ENCODE results near the gene APOD. TPM values are rescaled to one million over a fixed set of nuclear protein-coding genes. Genes with fewer than 3 reads are reported as not detected.
A peak's percentile ranks its signal among the peaks of the same experiment; 100 is the strongest.
"Not testable (repeated sequence)": the region's sequence is repeated elsewhere in the genome, so short reads cannot be mapped to it uniquely, and the experiment has no call there.

APOD gene
- total and polyA plus RNA-seq, 2 of the 4 experiments (the other 2 are of a cell fraction): 0.36 TPM; not detected in 1

DNA sequence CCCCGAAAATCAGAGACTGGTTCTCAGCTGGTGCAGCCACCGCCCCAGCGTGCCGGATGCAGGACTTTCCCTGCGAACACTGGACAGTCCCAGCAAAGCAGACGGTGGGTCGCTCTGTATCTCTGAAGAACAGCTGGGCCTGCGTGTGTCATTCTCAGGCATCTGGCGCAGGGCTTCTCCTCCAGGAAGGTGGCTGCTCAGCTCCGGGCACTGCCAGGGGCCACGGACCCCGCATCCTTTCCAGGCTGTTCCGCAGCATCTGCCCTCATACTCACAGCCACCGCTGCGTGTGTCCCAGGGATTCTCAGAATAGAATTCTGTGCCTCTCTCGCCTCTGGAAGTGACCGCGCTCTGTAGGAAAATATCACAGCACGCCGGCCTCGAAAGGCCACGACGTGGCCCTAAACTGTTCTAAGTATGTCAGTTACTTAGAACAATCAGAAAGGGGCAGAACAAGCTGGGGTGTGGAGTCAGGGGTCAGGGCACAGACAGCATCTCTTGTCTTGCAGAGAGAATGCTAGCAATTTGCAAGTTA lies 44.7 kb upstream of the APOD start:
- H4K20me1 ChIP-seq (ENCODE audit: insufficient read depth, low read length); H2AK9ac ChIP-seq (replicated peaks; ENCODE audit: low read depth, low read length, poor library complexity); in situ Hi-C loops (cut with MboI; ENCODE audit: low sequenced_read_pairs); H3K56ac ChIP-seq (ENCODE audit: extremely low read depth, insufficient read depth, low read length); DNase-seq; H3K4me2 ChIP-seq (ENCODE audit: low read depth, low read length); H2BK15ac ChIP-seq (ENCODE audit: low read depth, low read length); H3K9ac ChIP-seq (ENCODE audit: low read depth, low read length); H2AFZ ChIP-seq (replicated peaks; ENCODE audit: low read length, poor library complexity); H3K18ac ChIP-seq (ENCODE audit: low read depth, low read length); H4K91ac ChIP-seq (ENCODE audit: insufficient read depth, low read depth, low read length); H3K23ac ChIP-seq (ENCODE audit: low read depth, low read length); dilution Hi-C loops (cut with HindIII; ENCODE audit: low sequenced_read_pairs, unreplicated experiment); BruUV-seq (replicated peaks); H3K4me3 ChIP-seq (ENCODE audit: insufficient read depth, low read depth, low read length); H3K9me3 ChIP-seq (ENCODE audit: control insufficient read depth, insufficient read depth, low read length); H3K14ac ChIP-seq (replicated peaks; ENCODE audit: low read depth, low read length); H3K79me1 ChIP-seq (ENCODE audit: low read depth in 1 of 2, low read length in 2 of 2); H2BK5ac ChIP-seq (ENCODE audit: low read depth, low read length, poor library complexity, severe bottlenecking); POLR2A ChIA-PET (ENCODE audit: unreplicated experiment); H2AK5ac ChIP-seq (ENCODE audit: low read depth, low read length); H4K8ac ChIP-seq (ENCODE audit: low read depth in 2 of 2, low read length in 2 of 2); H3K4ac ChIP-seq (ENCODE audit: low read depth, low read length); ATAC-seq (ENCODE audit: low read depth); H3K9me1 ChIP-seq (ENCODE audit: insufficient read depth, low read length); H3K27ac ChIP-seq (ENCODE audit: insufficient read depth, low read length); H2BK20ac ChIP-seq (ENCODE audit: low read depth, low read length); H3K36me3 ChIP-seq (ENCODE audit: control insufficient read depth, insufficient read depth, low read length); CTCF ChIA-PET; intact Hi-C loops (cut with micrococcal nuclease); H3K4me1 ChIP-seq (ENCODE audit: control insufficient read depth, insufficient read depth, low read length); H2BK120ac ChIP-seq (ENCODE audit: low read depth, low read length); H4K5ac ChIP-seq (ENCODE audit: low read depth, low read length): not testable (repeated sequence)
- peaks cover 20% of the 10 kb centered on the region for H3K27me3 ChIP-seq (ENCODE audit: control insufficient read depth, insufficient read depth, low read length)
- 60% methylated on average over 1 of the region's 23 CpGs; no CpG with 5 or more reads in 1 of the 2 experiments for WGBS, 2 experiments (ENCODE audit: extremely low coverage in 2 of 2, insufficient read length in 1 of 2)

DNA sequence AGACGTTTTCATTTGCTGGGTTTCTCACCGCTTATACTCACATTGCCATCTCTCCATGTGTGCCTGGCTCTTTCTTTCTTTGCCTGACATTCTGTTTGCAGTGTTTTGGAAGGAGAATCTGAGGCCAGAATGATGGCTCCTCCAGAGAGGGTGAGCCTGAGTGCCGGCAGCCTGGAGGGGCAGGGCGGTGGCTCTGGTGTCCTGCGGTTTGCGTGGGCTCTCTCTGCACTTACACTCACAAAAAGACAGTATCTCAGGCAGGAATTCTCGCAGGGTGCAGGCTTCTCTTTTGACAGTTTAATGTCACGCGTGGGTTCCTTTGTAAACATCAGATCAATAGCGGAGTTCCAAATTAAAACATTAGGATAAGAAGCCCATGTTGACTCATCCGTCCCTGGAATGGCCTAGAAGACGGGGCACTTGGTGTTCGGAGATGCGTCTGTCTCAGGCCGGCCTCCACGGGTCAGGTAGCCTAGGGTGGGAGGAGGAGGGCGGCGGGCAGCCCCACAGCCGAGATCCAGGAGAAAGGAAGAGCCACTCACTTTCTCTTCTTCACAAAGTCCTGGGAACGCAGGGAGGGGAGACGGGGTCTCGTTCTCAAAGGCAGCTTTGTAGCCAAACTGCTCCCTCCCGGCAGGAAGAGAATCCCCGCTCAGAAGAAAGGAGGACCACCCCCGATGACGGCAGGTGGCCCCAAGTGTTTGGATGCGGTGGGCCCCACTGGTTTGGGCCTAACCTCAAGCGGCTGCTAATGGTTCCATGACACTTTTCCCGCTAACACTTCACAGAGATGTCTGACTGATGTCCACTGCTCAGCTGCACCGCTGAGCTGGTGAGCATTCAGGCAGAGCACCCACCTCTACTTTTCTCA lies 44.0 kb upstream of the APOD start:
- H4K8ac ChIP-seq (ENCODE audit: low read depth in 2 of 2, low read length in 2 of 2); in situ Hi-C loops (cut with MboI; ENCODE audit: low sequenced_read_pairs); POLR2A ChIA-PET (ENCODE audit: unreplicated experiment); H2AFZ ChIP-seq (replicated peaks; ENCODE audit: low read length, poor library complexity); H3K4ac ChIP-seq (ENCODE audit: low read depth, low read length); H2BK5ac ChIP-seq (ENCODE audit: low read depth, low read length, poor library complexity, severe bottlenecking); dilution Hi-C loops (cut with HindIII; ENCODE audit: low sequenced_read_pairs, unreplicated experiment); H3K9ac ChIP-seq (ENCODE audit: low read depth, low read length); H4K20me1 ChIP-seq (ENCODE audit: insufficient read depth, low read length); CTCF ChIA-PET; DNase-seq; H3K18ac ChIP-seq (ENCODE audit: low read depth, low read length); H3K4me3 ChIP-seq (ENCODE audit: insufficient read depth, low read depth, low read length); H2BK20ac ChIP-seq (ENCODE audit: low read depth, low read length); H3K4me1 ChIP-seq (ENCODE audit: control insufficient read depth, insufficient read depth, low read length); H3K14ac ChIP-seq (replicated peaks; ENCODE audit: low read depth, low read length); BruUV-seq (replicated peaks); H2BK15ac ChIP-seq (ENCODE audit: low read depth, low read length); intact Hi-C loops (cut with micrococcal nuclease); H2BK120ac ChIP-seq (ENCODE audit: low read depth, low read length); H3K36me3 ChIP-seq (ENCODE audit: control insufficient read depth, insufficient read depth, low read length); H3K27ac ChIP-seq (ENCODE audit: insufficient read depth, low read length); H3K9me1 ChIP-seq (ENCODE audit: insufficient read depth, low read length); H2AK9ac ChIP-seq (replicated peaks; ENCODE audit: low read depth, low read length, poor library complexity); H3K56ac ChIP-seq (ENCODE audit: extremely low read depth, insufficient read depth, low read length); H2AK5ac ChIP-seq (ENCODE audit: low read depth, low read length); H3K79me1 ChIP-seq (ENCODE audit: low read depth in 1 of 2, low read length in 2 of 2); H4K91ac ChIP-seq (ENCODE audit: insufficient read depth, low read depth, low read length); H3K9me3 ChIP-seq (ENCODE audit: control insufficient read depth, insufficient read depth, low read length); H3K4me2 ChIP-seq (ENCODE audit: low read depth, low read length); H3K23ac ChIP-seq (ENCODE audit: low read depth, low read length); H4K5ac ChIP-seq (ENCODE audit: low read depth, low read length): not testable (repeated sequence)
- 56% methylated on average over 6 of the region's 30 CpGs; no CpG with 5 or more reads in 1 of the 2 experiments for WGBS, 2 experiments (ENCODE audit: extremely low coverage in 2 of 2, insufficient read length in 1 of 2)
- 0 out of 2 replicates have a peak, but pooled peaks have one; percentile 12 for ATAC-seq (ENCODE audit: low read depth)
- H3K27me3 ChIP-seq (ENCODE audit: control insufficient read depth, insufficient read depth, low read length): peaks cover 20% of the 10 kb centered on the region

All from IMR-90 (cell line).